T-helper 17 cell (primary cell): ENCODE results near the gene KRT74. TPM values are rescaled to one million over a fixed set of nuclear protein-coding genes. Genes with fewer than 3 reads are reported as not detected.
"Not testable (repeated sequence)": the region's sequence is repeated elsewhere in the genome, so short reads cannot be mapped to it uniquely, and the experiment has no call there.

ENCODE experiments used
- ATAC-seq: fragments of 150-1000 bp; cut with Tn5 transposase; 2 replicates; pipeline ENCODE4 v1.10.0; 2021; ENCODE audit warnings: mild to moderate bottlenecking, moderate library complexity
- DNase-seq, 3 donors: peaks; one replicate each; pipeline versions ENCODE4 v3.0.0 to v3.0.0-alpha.2; 2020 to 2021
- H3K9me3 ChIP-seq: one replicate; pipeline ENCODE4 v1.7.0; 2013; ENCODE audit warnings: low read length, mild to moderate bottlenecking; ENCODE audit not compliant: control insufficient read depth, poor library complexity, severe bottlenecking
- H3K27ac Mint-ChIP-seq: one replicate; pipeline ENCODE4 v1.8.0; 2022; ENCODE audit warnings: mild to moderate bottlenecking, moderate library complexity, mixed read lengths
- H3K27me3 Mint-ChIP-seq: one replicate; pipeline ENCODE4 v1.8.0; 2022; ENCODE audit warnings: mixed read lengths
- H3K36me3 Mint-ChIP-seq: one replicate; pipeline ENCODE4 v1.8.0; 2022; ENCODE audit warnings: low read depth, mixed read lengths
- H3K4me1 Mint-ChIP-seq: one replicate; pipeline ENCODE4 v1.8.0; 2022; ENCODE audit warnings: mild to moderate bottlenecking, mixed read lengths
- H3K4me3 Mint-ChIP-seq: one replicate; pipeline ENCODE4 v1.8.0; 2022; ENCODE audit warnings: mild to moderate bottlenecking, moderate library complexity, mixed read lengths
- total RNA-seq, 4 donors: library from RNA in 2 of 4; stranded (reverse) in 2 of 4; gene quantifications; one replicate each; pipeline ENCODE4 v1.2.3 and lab custom pipeline; 2022 to 2026

The KRT74 gene
- total RNA-seq, 2 donors from 2014 or later, result not detected

- Mint-ChIP-seq H3K36me3 (peaks cover 2% of the 10 kb centered on the region), H3K27ac (no peak overlapping the region), H3K27me3 (peaks cover 50% of the 10 kb centered on the region), H3K4me1 (peaks cover 8% of the 10 kb centered on the region), H3K4me3 (peak overlapping the region; percentile 13)
- no peaks in the 10 kb centered on the region for H3K9me3 ChIP-seq
- no peak for ATAC-seq
- no peak for DNase-seq
Observed at GRCh38 chr12:52598966-52599365, 25.3 kb upstream of the KRT74 start.

- H3K4me3 Mint-ChIP-seq, ATAC-seq, H3K4me1 Mint-ChIP-seq, H3K27ac Mint-ChIP-seq, H3K36me3 Mint-ChIP-seq, H3K9me3 ChIP-seq, DNase-seq: not testable (repeated sequence)
- H3K27me3 Mint-ChIP-seq, result peaks cover 47% of the 10 kb centered on the region
Observed at GRCh38 chr12:52594237-52594636, 20.6 kb upstream of the KRT74 start.

- no peak for ATAC-seq
- Mint-ChIP-seq H3K4me3 (no peak overlapping the region), H3K27ac (no peak overlapping the region), H3K4me1 (peaks cover 12% of the 10 kb centered on the region), H3K27me3 (peaks cover 33% of the 10 kb centered on the region), H3K36me3 (no peaks in the 10 kb centered on the region)
- no peaks in the 10 kb centered on the region for H3K9me3 ChIP-seq
- no peak for DNase-seq
Observed at GRCh38 chr12:52591521-52591920, 17.9 kb upstream of the KRT74 start.

- Mint-ChIP-seq H3K27ac (no peak overlapping the region), H3K4me1 (peaks cover 22% of the 10 kb centered on the region), H3K27me3 (peaks cover 29% of the 10 kb centered on the region), H3K36me3 (no peaks in the 10 kb centered on the region), H3K4me3 (no peak overlapping the region)
- H3K9me3 ChIP-seq, result no peaks in the 10 kb centered on the region
- DNase-seq (no peak), ATAC-seq (no peak)
Observed at GRCh38 chr12:52590021-52590420, 16.4 kb upstream of the KRT74 start.

GRCh38 chr12:52587563-52587962 lies 13.9 kb upstream of the KRT74 start:
- Mint-ChIP-seq H3K36me3 (no peaks in the 10 kb centered on the region), H3K27ac (peak overlapping the region; percentile 87), H3K4me1 (peaks cover 29% of the 10 kb centered on the region), H3K27me3 (peaks cover 16% of the 10 kb centered on the region), H3K4me3 (no peak overlapping the region)
- DNase-seq (no peak), ATAC-seq (no peak)
- H3K9me3 ChIP-seq, result no peaks in the 10 kb centered on the region

- peaks cover 17% of the 10 kb centered on the region for H3K27me3 Mint-ChIP-seq
- H3K36me3 Mint-ChIP-seq, result no peaks in the 10 kb centered on the region
- H3K27ac Mint-ChIP-seq, result peak overlapping the region; percentile 72
- H3K4me1 Mint-ChIP-seq, result peaks cover 27% of the 10 kb centered on the region
- no peak overlapping the region for H3K4me3 Mint-ChIP-seq
- ATAC-seq (peak; percentile 93), DNase-seq (peak in 2 of 3 donors; percentile 29 to 31)
- H3K9me3 ChIP-seq, result no peaks in the 10 kb centered on the region
Observed at GRCh38 chr12:52585946-52586345, 12.3 kb upstream of the KRT74 start.

- Mint-ChIP-seq H3K4me3 (no peak overlapping the region), H3K27me3 (peaks cover 26% of the 10 kb centered on the region), H3K36me3 (peaks cover 3% of the 10 kb centered on the region), H3K27ac (peak overlapping the region; percentile 72), H3K4me1 (peaks cover 30% of the 10 kb centered on the region)
- no peak for ATAC-seq
- H3K9me3 ChIP-seq, result no peaks in the 10 kb centered on the region
- DNase-seq, result no peak
Observed at GRCh38 chr12:52585066-52585465, 11.4 kb upstream of the KRT74 start.

- Mint-ChIP-seq H3K4me1 (peaks cover 27% of the 10 kb centered on the region), H3K27me3 (peaks cover 28% of the 10 kb centered on the region), H3K27ac (peak overlapping the region; percentile 72), H3K36me3 (peaks cover 3% of the 10 kb centered on the region), H3K4me3 (no peak overlapping the region)
- DNase-seq (no peak), ATAC-seq (no peak)
- no peaks in the 10 kb centered on the region for H3K9me3 ChIP-seq
Observed at GRCh38 chr12:52584156-52584682, 10.6 kb upstream of the KRT74 start.

GRCh38 chr12:52582971-52583456 lies 9.4 kb upstream of the KRT74 start:
- Mint-ChIP-seq H3K27ac (peak overlapping the region; percentile 41), H3K36me3 (peaks cover 3% of the 10 kb centered on the region), H3K4me3 (no peak overlapping the region), H3K27me3 (peaks cover 28% of the 10 kb centered on the region), H3K4me1 (peaks cover 27% of the 10 kb centered on the region)
- ATAC-seq (peak; percentile 57), DNase-seq (peak in 2 of 3 donors; percentile 14 to 45)
- no peaks in the 10 kb centered on the region for H3K9me3 ChIP-seq

- Mint-ChIP-seq H3K27me3 (peaks cover 29% of the 10 kb centered on the region), H3K4me3 (no peak overlapping the region), H3K4me1 (peaks cover 27% of the 10 kb centered on the region), H3K27ac (no peak overlapping the region), H3K36me3 (peaks cover 3% of the 10 kb centered on the region)
- no peaks in the 10 kb centered on the region for H3K9me3 ChIP-seq
- ATAC-seq (no peak), DNase-seq (no peak)
Observed at GRCh38 chr12:52582486-52582885, 8.8 kb upstream of the KRT74 start.

- peaks cover 3% of the 10 kb centered on the region for H3K36me3 Mint-ChIP-seq
- no peak for ATAC-seq
- no peak overlapping the region for H3K4me3 Mint-ChIP-seq
- peaks cover 20% of the 10 kb centered on the region for H3K4me1 Mint-ChIP-seq
- peaks cover 38% of the 10 kb centered on the region for H3K27me3 Mint-ChIP-seq
- no peaks in the 10 kb centered on the region for H3K9me3 ChIP-seq
- H3K27ac Mint-ChIP-seq, result no peak overlapping the region
- no peak for DNase-seq
Observed at GRCh38 chr12:52581481-52581880, 7.8 kb upstream of the KRT74 start.

- H3K27ac Mint-ChIP-seq, result no peak overlapping the region
- peaks cover 16% of the 10 kb centered on the region for H3K4me1 Mint-ChIP-seq
- H3K9me3 ChIP-seq, result no peaks in the 10 kb centered on the region
- peaks cover 3% of the 10 kb centered on the region for H3K36me3 Mint-ChIP-seq
- DNase-seq, result no peak
- ATAC-seq, result no peak
- H3K4me3 Mint-ChIP-seq, result no peak overlapping the region
- H3K27me3 Mint-ChIP-seq, result peaks cover 42% of the 10 kb centered on the region
Observed at GRCh38 chr12:52581066-52581465, 7.4 kb upstream of the KRT74 start.

- H3K4me3 Mint-ChIP-seq, result no peak overlapping the region
- H3K36me3 Mint-ChIP-seq, result peaks cover 5% of the 10 kb centered on the region
- peaks cover 48% of the 10 kb centered on the region for H3K27me3 Mint-ChIP-seq
- peaks cover 15% of the 10 kb centered on the region for H3K4me1 Mint-ChIP-seq
- DNase-seq, result no peak
- H3K27ac Mint-ChIP-seq, result no peak overlapping the region
- no peak for ATAC-seq
- H3K9me3 ChIP-seq, result no peaks in the 10 kb centered on the region
Observed at GRCh38 chr12:52580496-52580895, 6.9 kb upstream of the KRT74 start.
